ENCODE results near the gene HOXA6. TPM values are rescaled to one million over a fixed set of nuclear protein-coding genes. Genes with fewer than 3 reads are reported as not detected.

The HOXA6 gene
- total and polyA plus RNA-seq, 2 of the 4 experiments (the other 2 are of a cell fraction) = 1.4 to 1.8 TPM

- no peak overlapping the region; the same call in 1 of the 2 replicates for H4K91ac ChIP-seq (ENCODE audit: insufficient read depth, low read depth, low read length)
- no peak overlapping the region for H3K9ac ChIP-seq (ENCODE audit: low read depth, low read length)
- DNase-seq = no peak
- H3K9me1 ChIP-seq (ENCODE audit: insufficient read depth, low read length) = no peaks in the 10 kb centered on the region
- H3K9me3 ChIP-seq (ENCODE audit: control insufficient read depth, insufficient read depth, low read length) = peaks cover 16% of the 10 kb centered on the region
- H3K79me1 ChIP-seq (ENCODE audit: low read depth in 1 of 2, low read length in 2 of 2) = no peaks in the 10 kb centered on the region
- H3K56ac ChIP-seq (ENCODE audit: extremely low read depth, insufficient read depth, low read length) = no peak overlapping the region
- H3K36me3 ChIP-seq (ENCODE audit: control insufficient read depth, insufficient read depth, low read length) = no peaks in the 10 kb centered on the region
- no peak overlapping the region for H3K23ac ChIP-seq (ENCODE audit: low read depth, low read length)
- dilution Hi-C loops (cut with HindIII; ENCODE audit: low sequenced_read_pairs, unreplicated experiment) = no loop called here
- no peak overlapping the region for H3K18ac ChIP-seq (ENCODE audit: low read depth, low read length)
- 81% methylated on average over 5 of the region's 24 CpGs; no CpG with 5 or more reads in 1 of the 2 experiments for WGBS, 2 experiments (ENCODE audit: extremely low coverage in 2 of 2, insufficient read length in 1 of 2)
- H2AK9ac ChIP-seq (replicated peaks; ENCODE audit: low read depth, low read length, poor library complexity) = peak overlapping the region; percentile 33
- no peak overlapping the region for H3K4me3 ChIP-seq (ENCODE audit: insufficient read depth, low read depth, low read length)
- H2BK120ac ChIP-seq (ENCODE audit: low read depth, low read length) = no peak overlapping the region
- H3K27ac ChIP-seq (ENCODE audit: insufficient read depth, low read length) = no peak overlapping the region
- no peaks in the 10 kb centered on the region for H4K20me1 ChIP-seq (ENCODE audit: insufficient read depth, low read length)
- peak overlapping the region; percentile 69 for H2AFZ ChIP-seq (replicated peaks; ENCODE audit: low read length, poor library complexity)
- no peak overlapping the region for H4K8ac ChIP-seq (ENCODE audit: low read depth in 2 of 2, low read length in 2 of 2)
- H3K14ac ChIP-seq (replicated peaks; ENCODE audit: low read depth, low read length) = no peak overlapping the region
- H3K27me3 ChIP-seq (ENCODE audit: control insufficient read depth, insufficient read depth, low read length) = peaks cover 56% of the 10 kb centered on the region
- H2BK5ac ChIP-seq (ENCODE audit: low read depth, low read length, poor library complexity, severe bottlenecking) = no peak overlapping the region
- no peak overlapping the region for H3K4me2 ChIP-seq (ENCODE audit: low read depth, low read length)
- TF ChIP-seq ELK1 (IDR thresholded peaks at IDR 0.05; ENCODE audit: borderline replicate concordance, low read depth, low read length) (no peak), NFE2L2 (IDR thresholded peaks at IDR 0.05; ENCODE audit: low read depth, low read length) (no peak), FOS (IDR thresholded peaks at IDR 0.05; ENCODE audit: low read depth, low read length) (no peak), RCOR1 (IDR thresholded peaks at IDR 0.05; ENCODE audit: insufficient replicate concordance, low read length) (no peak), MXI1 (IDR thresholded peaks at IDR 0.05; ENCODE audit: borderline replicate concordance, low read depth, low read length) (no peak), MAZ (IDR thresholded peaks at IDR 0.05; ENCODE audit: borderline replicate concordance, low read depth, low read length) (no peak), BHLHE40 (IDR thresholded peaks at IDR 0.05; ENCODE audit: low read depth, low read length) (no peak), CEBPB (IDR thresholded peaks at IDR 0.05; ENCODE audit: low read depth, low read length) (no peak), CHD1 (IDR thresholded peaks at IDR 0.05; ENCODE audit: low read depth, low read length) (no peak), SMC3 (IDR thresholded peaks at IDR 0.05; ENCODE audit: low read depth, low read length) (no peak), POLR2A (IDR thresholded peaks at IDR 0.05; ENCODE audit: low read depth, low read length) (no peak), RAD21 (IDR thresholded peaks at IDR 0.05; ENCODE audit: low read length) (no peak), MAFK (IDR thresholded peaks at IDR 0.05; ENCODE audit: low read depth, low read length) (no peak), CTCF (conservative IDR thresholded peaks at IDR 0.05; ENCODE audit: low read depth, low read length) (no peak)
- no peak overlapping the region for H2BK20ac ChIP-seq (ENCODE audit: low read depth, low read length)
- ChIA-PET CTCF (interaction anchor here (0.6 to 1.5 kb wide), 2 partner anchors 43 to 794 kb away, joined by 6 read pairs; no protein-coding TSS in a partner anchor), POLR2A (ENCODE audit: unreplicated experiment) (no interaction called here)
- in situ Hi-C loops (cut with MboI; ENCODE audit: low sequenced_read_pairs) = no loop called here
- ATAC-seq (ENCODE audit: low read depth) = no peak
- no peak overlapping the region for H2AK5ac ChIP-seq (ENCODE audit: low read depth, low read length)
- no peak overlapping the region for H2BK15ac ChIP-seq (ENCODE audit: low read depth, low read length)
- intact Hi-C loops (cut with micrococcal nuclease) = loop anchor here (5.0 to 10.0 kb wide), 2 partner anchors 961 to 1909 kb away; partner anchors contain the start of genes CBX3 and HNRNPA2B1
- H3K4ac ChIP-seq (ENCODE audit: low read depth, low read length) = no peak overlapping the region
- H4K5ac ChIP-seq (ENCODE audit: low read depth, low read length) = no peak overlapping the region
- H3K4me1 ChIP-seq (ENCODE audit: control insufficient read depth, insufficient read depth, low read length) = no peaks in the 10 kb centered on the region; the same call in 1 of the 2 replicates
- no TSS peak for BruUV-seq (replicated peaks)
Observed at GRCh38 chr7:27163288-27164044, 15.9 kb upstream of the HOXA6 start.
